NCI-H128 (cell line): ENCODE measurements around the gene FOXR1.

Experiments used
- DNase-seq: peaks from one replicate; lab custom pipeline; 2025; ENCODE audit not compliant: unreplicated experiment; lab: John Stamatoyannopoulos, UW

Gene FOXR1

GRCh38 chr11:119025099-119025473, 53.5 kb downstream of the FOXR1 start:
- no peak for DNase-seq

- DNase-seq, result no peak
These were observed 54.0 kb downstream of the FOXR1 start for GRCh38 chr11:119025541-119025940.

DNA sequence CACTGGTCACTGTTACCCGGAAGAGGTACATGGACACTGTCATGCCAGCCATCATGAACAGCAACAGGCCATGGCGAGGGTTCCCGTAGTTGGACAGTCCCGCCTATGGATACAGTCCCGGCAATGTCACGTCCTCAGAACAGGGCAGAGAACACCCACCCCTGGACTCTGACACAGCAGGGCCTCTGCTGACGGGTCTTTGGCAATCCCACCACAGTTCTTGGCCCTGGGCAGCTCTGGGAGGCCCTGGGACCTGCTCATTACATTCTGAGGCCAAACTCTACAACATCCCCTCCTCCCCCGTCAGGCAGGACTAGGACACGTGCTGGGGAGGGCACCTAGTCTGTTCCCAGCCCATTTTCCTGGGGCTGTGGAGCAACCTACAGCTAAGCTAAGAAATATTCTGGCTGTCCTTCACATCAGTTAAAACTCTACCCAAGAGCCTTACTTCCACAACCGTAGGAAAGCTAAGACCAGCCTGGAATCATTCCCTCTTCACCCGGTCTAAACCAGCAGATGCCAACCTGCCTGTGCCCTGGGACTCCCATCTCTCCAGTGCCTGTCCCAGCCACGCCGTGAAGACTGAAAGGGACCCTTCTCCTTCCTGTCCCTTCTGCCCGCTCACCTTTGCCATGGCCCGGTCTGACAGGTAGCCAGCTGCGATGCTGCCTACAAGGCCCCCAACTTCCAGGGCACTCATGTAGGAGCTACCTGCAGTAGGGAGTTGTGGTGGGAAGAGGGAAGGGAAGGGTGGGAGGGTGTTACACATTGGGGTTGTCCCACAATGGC, 54.6 kb downstream of the FOXR1 start:
- no peak for DNase-seq

DNA sequence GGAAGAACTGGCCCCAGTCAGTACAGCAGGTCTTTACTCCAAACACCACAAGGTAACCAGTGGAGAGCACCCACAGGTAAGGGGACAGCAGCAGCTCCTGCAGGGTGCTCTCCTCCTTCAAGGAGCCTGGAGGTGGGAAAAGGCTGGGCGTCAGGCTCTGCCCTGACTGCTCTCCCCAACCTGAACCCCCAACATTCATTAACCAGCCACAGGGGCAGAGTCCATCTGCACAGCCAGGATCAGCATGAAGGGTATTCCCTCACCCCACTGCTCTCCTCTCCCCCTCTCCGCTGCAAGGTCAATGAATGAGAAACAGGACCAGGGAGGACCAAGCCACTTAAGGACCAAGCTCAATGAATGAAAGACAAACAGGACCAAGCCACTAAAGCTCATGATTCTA, 55.4 kb downstream of the FOXR1 start:
- no peak for DNase-seq

GRCh38 chr11:119027561-119028345, 56.2 kb downstream of the FOXR1 start:
- no peak for DNase-seq

DNA sequence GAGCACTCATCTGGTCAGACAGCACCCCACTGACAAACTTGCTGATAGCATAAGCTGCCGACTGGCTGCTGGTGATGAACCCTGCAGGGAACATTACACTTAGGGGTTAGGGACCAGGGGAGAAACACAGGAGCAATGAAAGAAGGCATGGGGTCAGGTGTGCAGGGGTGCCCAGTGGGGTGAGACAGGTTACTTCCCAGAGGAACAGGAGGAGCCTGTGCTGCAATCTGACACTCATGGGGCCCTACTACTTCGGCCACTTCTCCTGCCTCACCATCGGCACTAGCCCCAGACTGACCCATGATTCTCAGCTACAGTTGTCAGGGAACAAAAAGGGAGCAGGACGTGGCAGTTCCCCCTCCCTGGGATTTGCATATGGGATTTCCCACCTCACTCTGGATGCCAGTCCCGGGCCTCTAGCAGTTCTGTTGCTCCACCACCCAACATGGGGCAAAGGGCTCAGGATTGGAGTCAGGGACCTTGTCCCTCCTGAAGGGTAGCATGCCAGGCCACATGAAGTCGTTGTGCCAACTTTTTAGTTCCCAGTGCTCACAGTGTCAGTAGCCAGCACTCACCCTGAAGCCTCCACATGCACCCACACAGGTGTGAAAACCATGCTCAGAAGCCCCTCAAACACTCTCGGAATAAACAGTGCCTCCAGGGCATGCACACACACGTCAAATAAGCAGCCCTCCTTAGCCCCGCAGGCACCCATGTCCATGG, 56.9 kb downstream of the FOXR1 start:
- no peak for DNase-seq

GRCh38 chr11:119029069-119029339, 57.4 kb downstream of the FOXR1 start:
- no peak for DNase-seq

GRCh38 chr11:119029340-119030028, 57.9 kb downstream of the FOXR1 start:
- DNase-seq, result no peak

DNA sequence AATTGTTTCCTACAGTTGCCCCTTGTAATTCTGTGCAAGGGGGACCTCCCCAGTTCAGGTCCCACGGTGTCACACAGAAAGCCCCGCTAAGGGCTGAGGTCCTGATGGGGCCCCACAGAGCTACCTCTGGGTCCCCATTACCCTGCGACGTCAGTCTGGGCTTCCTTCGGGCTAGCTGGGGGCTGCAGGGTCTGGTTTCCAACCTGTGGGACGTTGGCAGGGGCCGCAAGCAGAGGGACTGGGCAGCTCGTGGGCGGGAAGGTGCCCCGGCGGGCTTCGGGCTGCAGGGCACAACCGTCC, 58.4 kb downstream of the FOXR1 start:
- no peak for DNase-seq

DNA sequence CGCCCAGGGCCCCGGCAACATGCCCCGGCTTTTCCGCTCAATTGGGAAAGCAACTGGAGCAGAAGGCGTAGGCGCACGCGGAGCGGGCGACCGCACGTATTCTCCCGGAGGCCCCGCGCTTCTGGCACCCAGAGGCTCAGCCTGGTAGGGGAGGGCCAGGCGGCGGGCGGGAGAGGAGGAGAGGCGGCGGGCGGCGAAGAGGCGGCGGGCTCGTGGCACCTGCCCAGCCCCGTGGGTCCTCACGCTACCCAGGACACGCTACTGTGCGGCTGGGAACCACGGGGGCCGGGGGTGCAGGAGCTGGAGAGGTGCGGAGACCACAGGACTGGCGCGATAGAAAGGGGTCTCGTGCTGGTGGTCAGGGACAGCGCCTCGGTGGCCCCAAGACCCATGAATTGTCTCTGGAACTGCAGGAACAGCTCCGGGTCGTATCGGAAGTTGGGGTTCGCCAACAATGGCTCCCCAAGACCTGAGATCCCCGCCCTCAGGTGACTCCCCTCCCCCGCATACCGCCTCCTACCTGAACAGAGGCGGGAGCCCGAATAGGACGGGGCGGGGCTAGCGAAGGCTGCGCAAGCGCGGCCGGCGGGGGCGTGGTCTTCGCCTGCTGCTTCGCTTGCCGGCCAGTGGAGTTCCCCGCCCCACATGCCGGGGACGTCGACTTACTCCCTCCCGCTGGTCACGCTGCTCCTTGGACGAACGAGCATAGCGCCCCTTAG, 58.9 kb downstream of the FOXR1 start, which contains the start of gene SLC37A4:
Gene SLC37A4, minus strand, starts transcription at position 549 of the 719 bp plus-strand sequence.
- DNase-seq, result peak; percentile 95
